MM.1S (cell line): ENCODE results near the gene POLR1F.

ENCODE experiments used
- CTCF ChIP-seq: fragments of 300-600 bp; sonication (generic); IDR thresholded peaks from 2 replicates; pipeline ENCODE4 v1.5.1; 2016; ENCODE audit warnings: antibody characterized with exemption, low read length, mixed read lengths
- EZH2 ChIP-seq: fragments of 300-600 bp; sonication (generic); optimal IDR thresholded peaks from 2 replicates; pipeline ENCODE3; 2017; ENCODE audit warnings: low read depth, mild to moderate bottlenecking, antibody characterized with exemption, low read length, mixed read lengths

- no peak for TF ChIP-seq CTCF
- TF ChIP-seq EZH2: no peak
These were observed 35.2 kb upstream of the POLR1F start for GRCh38 chr7:19744075-19744474.
